HG02678 (cell line): ENCODE results near the gene GPR55.

Source experiments
- ATAC-seq: cut with Tn5 transposase; IDR thresholded peaks from one replicate; pipeline ENCODE4 v1.9.1; 2021; ENCODE audit warnings: mild to moderate bottlenecking, moderate library complexity; ENCODE audit not compliant: unreplicated experiment

GPR55 gene

DNA sequence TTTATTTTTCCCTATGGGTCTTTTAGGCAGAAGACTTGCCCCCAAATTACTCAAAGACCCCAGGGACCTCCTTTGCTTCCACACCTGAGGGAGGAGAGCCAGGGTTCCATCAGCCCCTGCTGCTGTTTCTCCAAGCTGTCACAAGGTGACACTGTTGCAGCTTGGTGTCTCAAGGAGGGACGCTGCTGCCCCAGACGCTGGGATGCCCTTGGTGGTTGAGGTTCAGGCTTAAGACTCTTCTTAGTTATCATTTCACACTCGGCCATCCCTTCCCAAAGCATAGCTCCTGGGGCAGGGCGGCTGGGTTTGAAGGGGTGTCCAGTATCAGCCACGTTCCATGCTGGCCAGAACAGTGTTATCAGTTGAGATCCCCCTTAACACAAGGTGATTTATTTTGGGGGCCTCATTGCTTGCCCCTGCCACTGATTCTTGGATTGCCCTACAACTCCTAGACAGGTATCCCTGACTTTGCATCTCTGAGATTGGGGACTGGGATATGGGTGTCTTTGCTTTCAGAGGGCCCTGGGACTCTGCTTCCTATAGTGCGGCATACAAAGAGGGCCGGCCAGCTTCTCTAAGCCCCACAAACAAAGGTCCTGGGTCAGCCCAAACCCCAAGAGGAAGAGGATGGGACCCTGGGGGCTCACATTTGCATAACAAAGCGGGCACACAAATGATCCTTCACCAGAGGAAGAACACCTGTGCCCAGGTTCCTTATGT, 22.7 kb downstream of the GPR55 start:
- peak; percentile 72 for ATAC-seq

DNA sequence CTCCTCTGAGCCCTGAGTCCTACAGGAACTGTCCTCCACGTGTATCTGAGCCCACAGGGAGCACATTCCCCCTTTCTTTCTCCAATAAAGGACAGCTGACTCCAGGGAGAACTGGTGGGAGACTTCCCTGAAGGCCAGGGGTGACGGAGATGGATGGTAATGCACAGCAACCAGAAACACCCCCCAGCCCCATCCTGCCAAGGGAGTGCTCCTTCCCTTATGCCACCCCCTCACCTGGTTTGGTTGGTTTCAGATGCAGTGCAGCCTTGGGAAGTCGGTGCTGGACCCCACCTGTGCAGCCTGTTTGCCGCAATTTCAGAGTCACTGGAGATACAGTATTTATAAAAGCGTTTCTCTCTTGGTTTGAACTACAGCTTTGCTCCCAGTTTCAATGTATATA, 24.0 kb downstream of the GPR55 start:
- no peak for ATAC-seq

- ATAC-seq = no peak
Measured at GRCh38 chr2:230900336-230900995, 24.6 kb downstream of the GPR55 start.

- no peak for ATAC-seq
Measured at GRCh38 chr2:230899786-230900185, 25.3 kb downstream of the GPR55 start.

GRCh38 chr2:230899287-230899686, 25.8 kb downstream of the GPR55 start:
- no peak for ATAC-seq

GRCh38 chr2:230898713-230899091, 26.3 kb downstream of the GPR55 start:
- no peak for ATAC-seq

DNA sequence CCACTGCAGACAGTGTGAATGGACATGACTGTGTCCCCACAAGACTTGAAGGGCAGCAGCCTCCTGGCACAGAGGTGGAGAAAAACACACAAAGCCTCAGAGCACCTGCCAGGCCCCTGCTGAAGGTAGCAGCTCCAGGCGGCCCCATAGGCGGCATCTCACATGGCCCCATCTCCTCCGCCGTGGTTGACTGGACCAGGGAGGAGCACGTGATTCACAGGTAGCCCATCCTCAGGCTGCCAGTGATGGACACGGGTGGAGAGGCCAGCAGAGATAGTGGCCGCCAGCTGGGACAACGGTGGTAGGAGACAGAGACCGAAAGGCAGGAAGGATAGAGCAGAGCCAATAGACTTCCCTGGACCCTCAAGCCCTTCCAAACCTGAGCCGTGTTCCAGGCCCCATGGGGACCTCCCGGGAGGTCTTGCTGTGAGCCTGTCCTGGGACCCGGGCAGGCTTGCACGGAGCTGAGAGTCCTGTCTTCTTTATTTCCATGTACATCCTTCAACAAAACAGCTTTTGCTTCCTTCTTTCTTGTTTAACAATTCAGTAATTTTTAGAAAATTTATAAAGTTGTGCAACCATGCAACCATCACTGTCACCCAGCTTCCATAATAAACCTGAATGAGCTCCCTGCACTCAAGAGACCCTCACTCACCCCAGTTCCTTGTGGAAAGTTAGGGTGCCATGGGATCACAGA, 26.9 kb downstream of the GPR55 start:
- ATAC-seq = no peak

DNA sequence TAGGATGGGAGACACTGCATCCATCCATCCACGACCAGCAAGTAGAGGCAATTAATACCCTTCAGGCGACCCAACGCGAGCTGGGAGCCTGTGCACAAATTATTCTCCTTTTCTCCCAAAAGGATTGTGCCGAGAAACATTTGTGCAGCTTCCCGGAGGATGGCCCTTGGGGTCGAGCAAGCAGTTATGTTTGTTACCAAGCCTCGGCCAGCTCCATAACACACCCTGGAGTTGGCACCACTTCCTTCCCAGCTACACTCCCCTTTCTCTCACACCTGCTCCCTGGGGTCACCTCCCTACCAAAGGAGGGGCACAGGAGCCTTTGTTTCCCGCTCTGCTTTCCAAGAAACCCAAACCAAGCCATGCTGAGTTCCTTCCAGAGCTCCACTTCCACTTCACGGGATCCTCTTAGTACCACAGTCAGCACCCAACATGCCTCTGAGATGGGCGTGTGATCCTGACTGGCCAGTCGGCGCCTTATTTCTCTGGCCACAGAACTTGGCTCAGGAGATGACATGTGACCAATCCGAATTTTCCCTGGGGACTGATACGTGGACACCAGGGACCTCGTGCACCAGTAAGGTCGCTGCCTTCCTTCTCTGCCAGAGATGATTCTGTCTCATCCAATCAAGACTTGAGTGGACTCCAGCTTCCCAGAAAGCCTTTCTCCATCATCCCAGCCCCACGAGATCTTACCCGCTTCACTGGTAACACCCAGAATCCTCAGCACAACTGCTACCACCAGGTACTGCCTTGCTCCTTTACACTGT, 28.5 kb downstream of the GPR55 start:
- no peak for ATAC-seq

DNA sequence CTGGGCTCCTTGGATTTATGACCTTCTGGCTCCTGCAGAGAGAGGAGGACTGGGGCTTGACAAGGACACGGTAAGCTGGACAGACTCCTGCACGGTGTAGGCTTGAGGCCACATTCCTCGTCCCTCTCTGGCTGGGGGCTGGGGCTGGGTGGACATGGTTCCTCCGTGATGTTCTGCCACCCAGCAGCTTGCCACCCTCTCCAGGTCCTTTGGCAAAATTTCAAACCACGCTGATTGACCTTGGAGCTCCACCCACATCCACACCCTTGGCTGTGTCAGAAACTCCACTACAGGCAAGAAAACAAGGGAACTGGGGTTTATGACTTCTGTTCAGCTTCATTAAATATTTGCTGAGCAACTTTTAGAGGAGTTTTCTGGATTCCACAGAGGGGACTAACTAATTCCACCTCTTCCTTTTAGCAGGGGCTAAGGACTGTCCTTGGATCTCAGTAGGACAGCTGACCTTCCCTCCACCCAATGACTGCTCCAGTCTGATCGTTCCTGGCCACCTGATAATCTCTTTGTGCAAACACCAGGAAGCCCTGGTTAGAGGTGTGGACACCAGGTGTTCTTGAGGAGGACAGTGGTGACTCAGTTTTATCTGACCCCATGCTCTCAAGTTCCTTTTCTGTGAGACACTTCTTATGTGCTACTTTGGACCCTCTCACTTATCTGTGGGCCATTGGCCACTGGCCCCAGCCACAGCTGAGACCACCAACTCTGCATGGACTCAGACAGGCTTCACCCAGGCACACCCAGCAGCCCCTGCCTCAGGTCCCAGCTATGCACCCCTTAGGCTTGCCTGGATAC, 29.3 kb downstream of the GPR55 start:
- ATAC-seq = no peak

- no peak for ATAC-seq
Measured at GRCh38 chr2:230893841-230894781, 30.9 kb downstream of the GPR55 start.

DNA sequence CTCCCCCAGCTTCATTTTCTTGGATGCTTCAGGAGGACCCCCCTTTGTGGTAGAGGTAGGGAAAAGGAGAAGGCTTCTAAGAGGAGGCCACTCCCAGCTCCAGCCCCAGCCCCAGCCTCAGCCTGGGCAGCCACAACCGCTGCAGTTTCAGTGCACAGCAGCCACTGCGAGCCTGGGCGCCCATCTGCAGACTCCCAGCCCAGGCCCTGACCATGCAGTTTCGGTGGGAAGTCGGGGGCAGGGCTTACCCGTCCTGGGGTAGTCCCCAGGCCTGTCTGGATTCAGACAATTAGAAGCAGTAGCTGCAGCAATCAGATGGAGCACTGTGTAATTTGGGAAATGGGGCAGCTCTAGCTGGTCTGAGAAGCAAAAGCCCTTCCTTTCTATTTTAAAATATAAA, 31.7 kb downstream of the GPR55 start:
- ATAC-seq = peak; percentile 82

DNA sequence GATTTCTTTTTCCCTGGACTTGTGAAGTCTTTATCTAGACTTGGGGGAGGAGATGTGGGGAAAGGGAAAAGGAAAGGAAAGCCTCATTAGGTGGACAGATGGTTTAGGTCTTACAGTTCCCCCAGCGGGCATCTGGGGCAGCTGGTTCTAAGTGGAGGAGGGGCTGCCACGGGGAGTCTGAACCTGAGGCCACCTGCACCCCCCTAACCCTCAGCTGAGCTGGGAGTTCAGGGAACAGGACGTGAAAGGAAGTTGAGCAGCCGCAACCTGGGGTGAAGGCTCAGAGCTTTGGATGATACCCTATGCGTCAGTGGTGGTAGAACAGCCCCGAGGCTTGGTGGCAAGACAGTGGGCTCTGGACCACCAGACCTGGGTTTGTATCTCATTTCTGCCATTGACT, 33.5 kb downstream of the GPR55 start:
- ATAC-seq = no peak

DNA sequence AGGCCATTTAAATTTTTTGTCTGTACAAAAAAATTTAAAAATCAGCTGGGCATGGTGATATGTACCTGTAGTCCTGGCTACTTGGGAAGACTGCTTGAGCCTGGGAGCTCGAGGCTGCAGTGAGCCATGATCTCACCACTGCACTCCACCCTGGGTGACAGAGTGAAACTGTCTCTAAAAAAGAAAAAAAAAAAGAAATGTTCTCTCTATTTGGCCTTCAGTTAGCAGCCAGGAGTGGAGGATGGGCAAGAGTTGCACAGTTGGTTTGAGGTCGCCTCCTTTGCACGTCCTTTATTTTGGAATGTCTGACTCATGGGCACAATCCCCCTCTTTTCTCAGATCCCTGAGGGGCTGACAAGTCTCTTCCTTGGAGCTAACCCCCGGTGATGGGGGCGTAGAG, 34.0 kb downstream of the GPR55 start:
- no peak for ATAC-seq

GRCh38 chr2:230890646-230891045, 34.4 kb downstream of the GPR55 start:
- no peak for ATAC-seq

GRCh38 chr2:230889911-230890601, 35.0 kb downstream of the GPR55 start:
- ATAC-seq = no peak

- ATAC-seq = no peak
Measured at GRCh38 chr2:230888824-230889400, 36.1 kb downstream of the GPR55 start.

DNA sequence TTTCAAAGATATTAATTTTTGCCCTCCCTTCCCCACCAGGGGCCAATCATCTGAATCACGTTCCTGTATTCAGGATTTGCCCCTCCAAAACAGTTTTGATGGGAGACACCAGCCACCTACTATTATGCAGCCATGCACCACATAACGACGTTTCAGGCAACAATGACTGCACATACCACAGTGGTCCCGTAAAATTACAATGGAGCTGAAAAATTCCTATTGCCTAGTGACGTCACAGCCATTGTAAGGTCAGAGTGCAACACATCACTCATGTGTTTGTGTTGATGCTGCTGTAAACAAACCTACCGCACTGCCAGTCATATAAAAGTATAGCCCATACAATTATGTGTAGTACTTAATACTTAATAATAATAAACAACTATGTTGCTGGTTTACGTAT, 37.7 kb downstream of the GPR55 start:
- no peak for ATAC-seq

- ATAC-seq = no peak
Measured at GRCh38 chr2:230886671-230887071, 38.4 kb downstream of the GPR55 start.

DNA sequence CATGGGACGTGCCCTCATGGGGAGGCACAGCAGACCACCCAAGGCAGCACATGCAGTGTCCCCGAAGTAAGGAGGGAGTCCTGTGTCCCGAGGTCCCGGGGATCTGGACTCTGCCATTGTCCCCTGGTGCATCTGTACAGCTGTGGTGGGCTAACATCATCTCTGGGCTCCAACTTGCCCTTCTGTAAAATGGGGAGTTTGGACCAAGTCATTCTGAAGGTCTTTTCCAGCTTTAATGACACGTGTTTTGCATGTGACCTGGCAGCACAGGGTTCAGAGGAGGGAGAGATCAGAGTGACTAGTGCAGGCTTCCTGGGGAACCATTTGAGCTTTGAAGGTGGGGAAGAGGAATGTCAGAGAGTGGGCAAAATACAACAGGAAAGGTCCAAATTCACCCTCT, 38.8 kb downstream of the GPR55 start:
- no peak for ATAC-seq
